ENCODE results near the gene NEUROD6.

GRCh38 chr7:31335884-31336201 lies 4.7 kb downstream of the NEUROD6 start:
- TF ChIP-seq POLR2A (IDR thresholded peaks at IDR 0.05): no peak
- TF ChIP-seq CTCF (IDR thresholded peaks at IDR 0.05): no peak
- TF ChIP-seq POLR2AphosphoS5 (IDR thresholded peaks at IDR 0.05): no peak
- no peak for TF ChIP-seq EP300 (IDR thresholded peaks at IDR 0.05)
